ENCODE measurements around the gene KCND2. TPM values are rescaled to one million over a fixed set of nuclear protein-coding genes. Genes with fewer than 3 reads are reported as not detected.

Gene KCND2
- total RNA-seq, 1 donor from 2014 or later: 13.7 TPM

DNA sequence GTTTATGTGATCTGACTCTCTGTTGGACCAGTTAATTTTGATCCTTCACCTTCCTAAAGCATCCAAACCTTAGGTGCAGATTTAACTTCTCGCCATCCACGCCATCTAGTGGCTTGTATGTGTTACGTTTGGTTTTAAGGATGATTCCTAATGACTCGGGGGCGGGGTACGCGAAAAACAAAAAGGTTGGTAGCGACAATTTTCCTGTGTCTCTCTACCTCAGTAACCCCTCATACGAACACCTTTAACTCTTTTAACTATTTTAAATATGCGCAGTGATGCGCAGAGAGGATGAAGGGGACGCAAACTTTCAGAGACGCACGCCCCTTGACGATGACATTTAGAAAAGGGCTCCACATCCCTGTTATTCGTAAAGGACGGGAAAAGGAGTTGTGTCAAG, 714 bp upstream of the KCND2 start:
- peaks cover 20% of the 10 kb centered on the region for H3K27me3 Mint-ChIP-seq
- H3K4me3 Mint-ChIP-seq (ENCODE audit: low read depth): peak overlapping the region; percentile 93
- no peak for DNase-seq (ENCODE audit: low spot score, unreplicated experiment)
- no peaks in the 10 kb centered on the region for H3K9me3 Mint-ChIP-seq (ENCODE audit: low read depth)
- peak overlapping the region; percentile 95 for H3K27ac Mint-ChIP-seq
- peaks cover 10% of the 10 kb centered on the region for H3K36me3 Mint-ChIP-seq (ENCODE audit: insufficient read depth)
- H3K4me1 Mint-ChIP-seq (ENCODE audit: low read depth): peaks cover 11% of the 10 kb centered on the region
- TF ChIP-seq, protein P1, sequence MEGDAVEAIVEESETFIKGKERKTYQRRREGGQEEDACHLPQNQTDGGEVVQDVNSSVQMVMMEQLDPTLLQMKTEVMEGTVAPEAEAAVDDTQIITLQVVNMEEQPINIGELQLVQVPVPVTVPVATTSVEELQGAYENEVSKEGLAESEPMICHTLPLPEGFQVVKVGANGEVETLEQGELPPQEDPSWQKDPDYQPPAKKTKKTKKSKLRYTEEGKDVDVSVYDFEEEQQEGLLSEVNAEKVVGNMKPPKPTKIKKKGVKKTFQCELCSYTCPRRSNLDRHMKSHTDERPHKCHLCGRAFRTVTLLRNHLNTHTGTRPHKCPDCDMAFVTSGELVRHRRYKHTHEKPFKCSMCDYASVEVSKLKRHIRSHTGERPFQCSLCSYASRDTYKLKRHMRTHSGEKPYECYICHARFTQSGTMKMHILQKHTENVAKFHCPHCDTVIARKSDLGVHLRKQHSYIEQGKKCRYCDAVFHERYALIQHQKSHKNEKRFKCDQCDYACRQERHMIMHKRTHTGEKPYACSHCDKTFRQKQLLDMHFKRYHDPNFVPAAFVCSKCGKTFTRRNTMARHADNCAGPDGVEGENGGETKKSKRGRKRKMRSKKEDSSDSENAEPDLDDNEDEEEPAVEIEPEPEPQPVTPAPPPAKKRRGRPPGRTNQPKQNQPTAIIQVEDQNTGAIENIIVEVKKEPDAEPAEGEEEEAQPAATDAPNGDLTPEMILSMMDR (IDR thresholded peaks at IDR 0.05; ENCODE audit: unreplicated experiment): peak; percentile 78

- peaks cover 15% of the 10 kb centered on the region for H3K4me1 Mint-ChIP-seq (ENCODE audit: low read depth)
- peaks cover 20% of the 10 kb centered on the region for H3K27me3 Mint-ChIP-seq
- no peaks in the 10 kb centered on the region for H3K9me3 Mint-ChIP-seq (ENCODE audit: low read depth)
- H3K27ac Mint-ChIP-seq: peak overlapping the region; percentile 97
- peak; percentile 29 for DNase-seq (ENCODE audit: low spot score, unreplicated experiment)
- peaks cover 10% of the 10 kb centered on the region for H3K36me3 Mint-ChIP-seq (ENCODE audit: insufficient read depth)
- TF ChIP-seq, protein P1 (IDR thresholded peaks at IDR 0.05; ENCODE audit: unreplicated experiment): no peak
- peak overlapping the region; percentile 93 for H3K4me3 Mint-ChIP-seq (ENCODE audit: low read depth)
Observed at GRCh38 chr7:120273476-120273975, 551 bp downstream of the KCND2 start.

GRCh38 chr7:120274482-120274881, 1.5 kb downstream of the KCND2 start:
- Mint-ChIP-seq H3K27me3 (peaks cover 16% of the 10 kb centered on the region), H3K27ac (no peak overlapping the region), H3K4me1 (ENCODE audit: low read depth) (peaks cover 18% of the 10 kb centered on the region), H3K9me3 (ENCODE audit: low read depth) (no peaks in the 10 kb centered on the region), H3K36me3 (ENCODE audit: insufficient read depth) (peaks cover 10% of the 10 kb centered on the region), H3K4me3 (ENCODE audit: low read depth) (peak overlapping the region; percentile 93)
- DNase-seq (ENCODE audit: low spot score, unreplicated experiment): no peak
- TF ChIP-seq, protein P1 (IDR thresholded peaks at IDR 0.05; ENCODE audit: unreplicated experiment): no peak

DNA sequence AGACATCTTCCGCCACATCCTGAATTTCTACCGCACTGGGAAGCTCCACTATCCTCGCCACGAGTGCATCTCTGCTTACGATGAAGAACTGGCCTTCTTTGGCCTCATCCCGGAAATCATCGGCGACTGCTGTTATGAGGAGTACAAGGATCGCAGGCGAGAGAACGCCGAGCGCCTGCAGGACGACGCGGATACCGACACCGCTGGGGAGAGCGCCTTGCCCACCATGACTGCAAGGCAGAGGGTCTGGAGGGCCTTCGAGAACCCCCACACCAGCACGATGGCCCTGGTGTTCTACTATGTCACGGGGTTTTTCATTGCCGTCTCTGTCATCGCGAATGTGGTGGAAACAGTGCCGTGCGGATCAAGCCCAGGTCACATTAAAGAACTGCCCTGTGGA, 1.9 kb downstream of the KCND2 start:
- Mint-ChIP-seq H3K36me3 (ENCODE audit: insufficient read depth) (peaks cover 10% of the 10 kb centered on the region), H3K27ac (peak overlapping the region; percentile 37), H3K9me3 (ENCODE audit: low read depth) (no peaks in the 10 kb centered on the region), H3K4me3 (ENCODE audit: low read depth) (peak overlapping the region; percentile 93), H3K27me3 (peaks cover 16% of the 10 kb centered on the region), H3K4me1 (ENCODE audit: low read depth) (peaks cover 18% of the 10 kb centered on the region)
- no peak for DNase-seq (ENCODE audit: low spot score, unreplicated experiment)
- TF ChIP-seq, protein P1 (IDR thresholded peaks at IDR 0.05; ENCODE audit: unreplicated experiment): no peak

GRCh38 chr7:120276720-120277119, 3.7 kb downstream of the KCND2 start:
- no peak overlapping the region for H3K27ac Mint-ChIP-seq
- TF ChIP-seq, protein P1 (IDR thresholded peaks at IDR 0.05; ENCODE audit: unreplicated experiment): no peak
- H3K4me1 Mint-ChIP-seq (ENCODE audit: low read depth): peaks cover 18% of the 10 kb centered on the region
- peak overlapping the region; percentile 44 for H3K4me3 Mint-ChIP-seq (ENCODE audit: low read depth)
- DNase-seq (ENCODE audit: low spot score, unreplicated experiment): no peak
- no peaks in the 10 kb centered on the region for H3K9me3 Mint-ChIP-seq (ENCODE audit: low read depth)
- H3K27me3 Mint-ChIP-seq: peaks cover 16% of the 10 kb centered on the region
- peaks cover 10% of the 10 kb centered on the region for H3K36me3 Mint-ChIP-seq (ENCODE audit: insufficient read depth)
